H1 (cell line): ENCODE results near the gene CCDC8. TPM values are rescaled to one million over a fixed set of nuclear protein-coding genes. Genes with fewer than 3 reads are reported as not detected.

Source experiments
- CTCF ChIA-PET: fragments of 300-600 bp; sonication (Branson Sonifier 250); formaldehyde crosslinking; loops from one replicate; lab custom pipeline; 2021; ENCODE audit not compliant: partially characterized antibody; lab: Charles Lee
- POLR2A ChIA-PET: fragments of 300-600 bp; sonication (Branson Sonifier 250); formaldehyde crosslinking; loops from one replicate; lab custom pipeline; 2021; ENCODE audit warnings: inconsistent platforms; ENCODE audit not compliant: partially characterized antibody; lab: Charles Lee
- DNase-seq, 2 experiments: peaks; one replicate each; pipeline versions ENCODE4 v3.0.0 to v3.0.0-alpha.2; 2010 to 2022; ENCODE audit warnings: low spot score in 2 of 2, low read depth in 1 of 2, mixed read lengths in 1 of 2
- FAIRE-seq: peaks from 2 replicates; lab custom pipeline; 2011; peaks lifted over from hg19 to GRCh38; lab: Jason Lieb, UNC
- H2AFZ ChIP-seq: 2 replicates; pipeline ENCODE4 v1.8.1; 2012; ENCODE audit warnings: low read length, inconsistent platforms
- H2AK5ac ChIP-seq: 2 replicates; pipeline ENCODE4 v1.6.1; 2013; ENCODE audit warnings: low read depth, low read length
- H2BK120ac ChIP-seq: replicated peaks from 2 replicates; pipeline ENCODE3; 2013; ENCODE audit warnings: low read depth, low read length, inconsistent platforms
- H2BK12ac ChIP-seq: 2 replicates; pipeline ENCODE4 v1.6.1; 2013; ENCODE audit warnings: low read depth, low read length
- H2BK15ac ChIP-seq: 2 replicates; pipeline ENCODE4 v1.6.1; 2013; ENCODE audit warnings: low read length
- H2BK20ac ChIP-seq: 2 replicates; pipeline ENCODE4 v1.6.1; 2013; ENCODE audit warnings: low read length
- H2BK5ac ChIP-seq: 2 replicates; pipeline ENCODE4 v1.6.1; 2013; ENCODE audit warnings: low read depth, low read length
- H3K14ac ChIP-seq: 2 replicates; pipeline ENCODE4 v1.6.1; 2013; ENCODE audit warnings: inconsistent platforms; ENCODE audit not compliant: insufficient read length
- H3K18ac ChIP-seq: 2 replicates; pipeline ENCODE4 v1.6.1; 2013; ENCODE audit warnings: low read length; ENCODE audit errors: extremely low read depth
- H3K23ac ChIP-seq: 2 replicates; pipeline ENCODE4 v1.6.1; 2013; ENCODE audit warnings: inconsistent platforms; ENCODE audit not compliant: insufficient read length
- H3K23me2 ChIP-seq: 2 replicates; pipeline ENCODE4 v1.6.1; 2013; ENCODE audit warnings: low read depth, low read length
- H3K27ac ChIP-seq: 2 replicates; pipeline ENCODE4 v1.6.1; 2011; ENCODE audit warnings: low read depth, low read length, inconsistent platforms
- H3K27me3 ChIP-seq, 4 experiments: replicated peaks in 1 of 4; 1 replicate in 1 of 4; 2 replicates in 3 of 4; pipeline versions ENCODE4 v1.6.1 to v1.8.1; 2011 to 2013; ENCODE audit warnings: low read length in 3 of 4, mild to moderate bottlenecking in 3 of 4, inconsistent platforms in 2 of 4, mixed read lengths in 2 of 4, moderate library complexity in 1 of 4; ENCODE audit not compliant: control insufficient read depth in 3 of 4, insufficient read depth in 3 of 4; ENCODE audit errors: extremely low read depth in 1 of 4
- H3K36me3 ChIP-seq, 4 experiments: 2 replicates each; pipeline versions ENCODE4 v1.6.1 to v1.8.1; 2011 to 2013; ENCODE audit warnings: mild to moderate bottlenecking in 4 of 4, low read length in 3 of 4, moderate library complexity in 2 of 4, control low read depth in 1 of 4, inconsistent platforms in 1 of 4; ENCODE audit not compliant: insufficient read depth in 4 of 4, control insufficient read depth in 2 of 4
- H3K4ac ChIP-seq: replicated peaks from 2 replicates; pipeline ENCODE3; 2013; ENCODE audit warnings: low read length, low read depth, mixed read lengths, inconsistent platforms; ENCODE audit not compliant: insufficient read length
- H3K4me1 ChIP-seq, 4 experiments: replicated peaks in 1 of 4; 1 replicate in 1 of 4; 2 replicates in 3 of 4; pipeline versions ENCODE4 v1.6.1 to v1.8.1; 2011 to 2013; ENCODE audit warnings: low read length in 3 of 4, inconsistent platforms in 2 of 4, mixed read lengths in 1 of 4; ENCODE audit not compliant: insufficient read depth in 4 of 4, control insufficient read depth in 3 of 4
- H3K4me2 ChIP-seq, 2 experiments: 2 replicates each; pipeline versions ENCODE4 v1.6.1 to v1.8.1; 2011 to 2013; ENCODE audit warnings: low read depth in 2 of 2, low read length in 2 of 2, control low read depth in 1 of 2, inconsistent platforms in 1 of 2, mild to moderate bottlenecking in 1 of 2; ENCODE audit not compliant: insufficient read depth in 1 of 2
- H3K4me3 ChIP-seq, 4 experiments: fragments of 200-600, 300-600 bp in 1 of 4; sonication (generic), shearing (Covaris generic), sonication (Bioruptor Twin) in 1 of 4; 2 replicates each; pipeline versions ENCODE4 v1.5.1 to v1.8.1; 2011 to 2016; ENCODE audit warnings: low read length in 4 of 4, low read depth in 3 of 4, control low read depth in 2 of 4, inconsistent platforms in 2 of 4, mild to moderate bottlenecking in 2 of 4, mixed read lengths in 1 of 4, moderate library complexity in 1 of 4; ENCODE audit not compliant: insufficient read depth in 2 of 4; ENCODE audit errors: extremely low read depth in 1 of 4
- H3K56ac ChIP-seq: replicated peaks from 2 replicates; pipeline ENCODE3; 2013; ENCODE audit warnings: low read depth, mild to moderate bottlenecking, mixed read lengths, low read length, inconsistent platforms; ENCODE audit not compliant: insufficient read length
- H3K79me1 ChIP-seq: 2 replicates; pipeline ENCODE4 v1.6.1; 2013; ENCODE audit warnings: low read depth, low read length, control low read depth
- H3K79me2 ChIP-seq, 2 experiments: 2 replicates each; pipeline versions ENCODE4 v1.6.1 to v1.8.1; 2012 to 2013; ENCODE audit warnings: low read length in 2 of 2, mild to moderate bottlenecking in 2 of 2, inconsistent platforms in 1 of 2; ENCODE audit not compliant: insufficient read depth in 2 of 2, control insufficient read depth in 1 of 2
- H3K9ac ChIP-seq, 4 experiments: replicated peaks in 1 of 4; 1 replicate in 1 of 4; 2 replicates in 3 of 4; pipeline versions ENCODE4 v1.6.1 to v1.8.1; 2011 to 2013; ENCODE audit warnings: low read depth in 3 of 4, low read length in 3 of 4, control low read depth in 2 of 4, mild to moderate bottlenecking in 2 of 4, moderate library complexity in 2 of 4, inconsistent platforms in 1 of 4; ENCODE audit errors: extremely low read depth in 1 of 4
- H3K9me3 ChIP-seq, 2 experiments: 2 replicates each; pipeline versions ENCODE4 v1.6.1 to v1.8.1; 2012 to 2013; ENCODE audit warnings: mild to moderate bottlenecking in 2 of 2, moderate library complexity in 2 of 2, control low read depth in 1 of 2, inconsistent platforms in 1 of 2, low read depth in 1 of 2, low read length in 1 of 2, mixed read lengths in 1 of 2; ENCODE audit not compliant: insufficient read depth in 2 of 2
- H4K20me1 ChIP-seq, 2 experiments: replicated peaks in 1 of 2; 2 replicates each; pipeline versions ENCODE3 to v1.8.1; 2011 to 2013; ENCODE audit warnings: inconsistent platforms in 2 of 2, low read length in 2 of 2, mild to moderate bottlenecking in 1 of 2; ENCODE audit not compliant: insufficient read depth in 2 of 2, control insufficient read depth in 1 of 2
- H4K5ac ChIP-seq: 2 replicates; pipeline ENCODE4 v1.6.1; 2013; ENCODE audit warnings: low read length, low read depth, mixed read lengths, inconsistent platforms; ENCODE audit not compliant: insufficient read length
- H4K8ac ChIP-seq: 2 replicates; pipeline ENCODE4 v1.8.0; 2013; ENCODE audit warnings: mild to moderate bottlenecking, moderate library complexity, low read length, inconsistent platforms; ENCODE audit not compliant: insufficient read depth; ENCODE audit errors: extremely low read depth
- H4K91ac ChIP-seq: replicated peaks from 2 replicates; pipeline ENCODE3; 2013; ENCODE audit warnings: low read length, mixed read lengths, inconsistent platforms; ENCODE audit not compliant: insufficient read length
- PHF8 ChIP-seq: fragments of 200-600 bp; sonication (generic); conservative IDR thresholded peaks from 2 replicates; pipeline ENCODE4 v1.7.1; 2012; ENCODE audit warnings: low read depth, mild to moderate bottlenecking, inconsistent platforms, low read length, moderate library complexity
- WGBS, 2 experiments: shearing (Covaris generic) in 1 of 2; methylation state at CpG; one replicate each; pipeline versions ENCODE4 v1.1.6 to v1.1.7; 2013 to 2015; ENCODE audit warnings: low lambda C conversion rate in 2 of 2, mixed read lengths in 2 of 2, inconsistent platforms in 1 of 2, low coverage in 1 of 2, missing lambda C conversion rate in 1 of 2; ENCODE audit not compliant: insufficient replicate concordance in 2 of 2, insufficient coverage in 1 of 2, insufficient read length in 1 of 2; ENCODE audit errors: extremely low coverage in 1 of 2, missing lambda C conversion rate in 1 of 2; 5-methylcytosine and 5-hydroxymethylcytosine counted together
- polyA plus RNA-seq, 7 experiments: library from polyadenylated mRNA; depleted of rRNA in 3 of 7; stranded (reverse) in 5 of 7; unstranded in 2 of 7; fragments of >200 nt in 5 of 7; fragments of 200-250 nt in 2 of 7; gene quantifications; 1 replicate in 5 of 7; 2 replicates in 1 of 7; 4 replicates in 1 of 7; pipeline versions ENCODE4 v1.2.1 to v1.2.3, GENCODE V29; 2011 to 2013; ENCODE audit warnings: missing spikeins in 2 of 7, mixed read lengths in 2 of 7
- total RNA-seq: library from RNA; stranded (reverse); fragmentation: NEBNext Ultra II Directional; extraction: Animal tissue kit (Norgen Biotek cat#: 25700); gene quantifications from 2 replicates; pipeline ENCODE4 v1.2.1, GENCODE V29; 2021

The CCDC8 gene
- total and polyA plus RNA-seq, 2 of the 8 experiments (the other 6 are each of a cell fraction or from before 2014, with no cell fraction given): 4.9 to 13.6 TPM

DNA sequence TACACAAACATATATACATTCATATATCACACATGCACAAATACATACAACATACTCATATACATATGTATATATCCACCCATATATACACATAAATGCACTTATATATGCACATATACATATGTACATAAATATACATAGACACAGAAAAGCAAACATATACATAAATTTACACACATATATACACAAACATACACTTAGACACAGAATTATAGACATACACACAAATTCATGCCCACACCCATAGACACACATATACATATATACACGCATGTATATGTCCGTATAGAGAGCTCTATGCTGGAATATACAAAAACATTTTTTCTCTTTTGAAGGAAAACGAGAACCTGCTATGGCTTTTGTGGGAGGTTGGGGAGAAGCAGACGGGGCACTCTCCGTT lies 37.4 kb upstream of the CCDC8 start:
- Histone ChIP-seq H3K27me3 (no peaks in the 10 kb centered on the region), H2BK120ac (no peak overlapping the region), H3K56ac (no peak overlapping the region), H3K79me2 (no peaks in the 10 kb centered on the region), H3K79me1 (no peaks in the 10 kb centered on the region), H3K4me1 (no peaks in the 10 kb centered on the region), H3K9ac (no peak overlapping the region), H3K27ac (no peak overlapping the region), H3K36me3 (no peaks in the 10 kb centered on the region), H3K23ac (no peak overlapping the region), H4K5ac (no peak overlapping the region), H3K4me2 (no peak overlapping the region), H4K20me1 (no peaks in the 10 kb centered on the region), H4K8ac (no peak overlapping the region), H2AFZ (no peak overlapping the region), H3K14ac (no peak overlapping the region), H2BK12ac (no peak overlapping the region), H3K9me3 (no peaks in the 10 kb centered on the region), H3K4ac (no peak overlapping the region), H2BK15ac (no peak overlapping the region), H2BK20ac (no peak overlapping the region), H3K23me2 (no peaks in the 10 kb centered on the region), H4K91ac (no peak overlapping the region), H3K4me3 (no peak overlapping the region), H3K18ac (no peak overlapping the region), H2AK5ac (no peak overlapping the region), H2BK5ac (no peak overlapping the region)
- no peak for TF ChIP-seq PHF8
- 78% methylated on average over 5 of the region's 5 CpGs; no CpG with 5 or more reads in 1 of the 2 experiments for WGBS, 2 experiments
- CTCF ChIA-PET: interaction anchor here (0.7 to 1.6 kb wide), 3 partner anchors 13 to 79 kb away, joined by 3 to 10 read pairs (median 3); no protein-coding TSS in a partner anchor
- no peak for DNase-seq
- no peak for FAIRE-seq
- POLR2A ChIA-PET: interaction anchor here (0.6 kb wide), 1 partner anchor 16 kb away, joined by 3 read pairs; no protein-coding TSS in a partner anchor
